ENCODE measurements around the gene MARK3.

DNA sequence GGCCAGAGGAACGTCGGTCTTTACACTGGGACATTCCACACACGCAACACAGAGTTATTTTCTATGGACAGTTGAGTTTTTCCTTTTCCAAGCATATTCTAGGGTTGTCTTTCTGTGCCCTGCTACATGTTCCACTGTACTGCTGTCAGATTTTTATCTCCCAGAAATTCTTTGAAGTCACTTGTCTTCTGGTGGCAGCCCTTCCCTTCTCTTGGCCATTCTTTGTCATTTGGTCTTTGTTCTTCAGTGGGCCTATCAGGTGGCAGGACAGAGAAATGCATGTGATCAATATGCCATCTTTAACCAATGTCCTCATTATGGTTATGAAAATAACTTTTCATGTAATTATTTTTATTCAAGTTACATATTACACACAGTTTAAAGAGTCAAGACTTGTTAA lies 36.3 kb downstream of the MARK3 start:
- no peak for TF ChIP-seq EZH2 (IDR thresholded peaks at IDR 0.05; ENCODE audit: low read depth)
- TF ChIP-seq, protein P1, sequence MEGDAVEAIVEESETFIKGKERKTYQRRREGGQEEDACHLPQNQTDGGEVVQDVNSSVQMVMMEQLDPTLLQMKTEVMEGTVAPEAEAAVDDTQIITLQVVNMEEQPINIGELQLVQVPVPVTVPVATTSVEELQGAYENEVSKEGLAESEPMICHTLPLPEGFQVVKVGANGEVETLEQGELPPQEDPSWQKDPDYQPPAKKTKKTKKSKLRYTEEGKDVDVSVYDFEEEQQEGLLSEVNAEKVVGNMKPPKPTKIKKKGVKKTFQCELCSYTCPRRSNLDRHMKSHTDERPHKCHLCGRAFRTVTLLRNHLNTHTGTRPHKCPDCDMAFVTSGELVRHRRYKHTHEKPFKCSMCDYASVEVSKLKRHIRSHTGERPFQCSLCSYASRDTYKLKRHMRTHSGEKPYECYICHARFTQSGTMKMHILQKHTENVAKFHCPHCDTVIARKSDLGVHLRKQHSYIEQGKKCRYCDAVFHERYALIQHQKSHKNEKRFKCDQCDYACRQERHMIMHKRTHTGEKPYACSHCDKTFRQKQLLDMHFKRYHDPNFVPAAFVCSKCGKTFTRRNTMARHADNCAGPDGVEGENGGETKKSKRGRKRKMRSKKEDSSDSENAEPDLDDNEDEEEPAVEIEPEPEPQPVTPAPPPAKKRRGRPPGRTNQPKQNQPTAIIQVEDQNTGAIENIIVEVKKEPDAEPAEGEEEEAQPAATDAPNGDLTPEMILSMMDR (conservative IDR thresholded peaks at IDR 0.05) = no peak

Measured in PC-9 (cell line).